ENCODE results near the gene ZNF554.

The ZNF554 gene

DNA sequence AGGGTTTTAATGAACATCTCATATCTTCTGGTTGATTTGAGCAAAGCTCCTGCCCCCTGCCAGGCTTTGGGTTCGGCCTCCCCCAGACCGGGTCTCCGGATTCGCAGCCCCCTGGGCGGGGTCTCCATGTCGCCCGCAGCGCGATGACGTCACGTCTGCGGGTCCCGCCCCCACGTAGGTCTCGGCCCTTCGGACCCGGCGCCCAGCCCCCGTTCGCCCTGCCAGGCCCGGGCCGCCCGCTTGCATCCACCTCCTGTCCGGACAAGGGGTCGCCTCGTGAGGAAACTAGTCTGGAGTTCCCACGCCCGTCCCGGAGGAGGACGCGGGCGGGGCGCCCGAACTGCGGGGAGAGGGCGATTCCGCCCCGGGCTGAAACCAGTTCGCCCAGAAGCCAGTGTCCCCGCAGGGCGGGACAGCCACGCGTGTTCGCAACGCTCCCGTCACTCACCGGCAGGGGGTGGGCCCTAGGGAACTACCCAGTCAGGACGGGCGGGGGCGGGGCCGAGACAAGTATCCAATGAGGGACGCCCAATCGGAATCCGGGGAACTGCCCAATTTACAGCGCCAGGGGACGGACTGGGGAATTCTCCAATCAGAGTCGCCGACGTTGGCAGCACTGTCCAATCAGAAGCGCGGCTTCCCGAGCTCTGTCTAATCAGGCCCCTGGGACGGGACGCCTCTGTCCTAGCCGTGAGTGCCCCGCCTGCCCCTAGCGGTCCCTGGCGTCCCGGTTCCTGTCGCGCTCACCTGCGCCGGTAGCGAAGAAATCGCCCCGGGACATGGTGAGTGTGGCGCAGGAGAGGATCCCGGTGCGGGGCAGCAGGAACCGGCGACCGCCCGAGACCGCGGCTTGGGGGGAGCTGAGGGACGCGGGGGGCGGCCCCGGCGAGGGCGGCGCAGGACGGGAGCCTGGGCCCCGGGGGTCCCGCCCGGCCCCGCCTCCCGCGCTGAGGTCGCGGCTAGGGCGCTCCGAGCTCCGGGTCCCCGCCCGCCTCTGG lies 21.4 kb downstream of the ZNF554 start, which contains the start of gene ZNF555:
ZNF555 (plus strand) TSS at position 682 of the 998 bp plus-strand sequence; CDS start at position 780, 98 bp downstream.
- Histone ChIP-seq H3K9me3 (ENCODE audit: insufficient read depth, low read length) (peaks cover 41% of the 10 kb centered on the region), H3K9ac (ENCODE audit: insufficient read length, low read depth) (peak within 1 kb of the TSS; percentile 89), H3K4me3 (ENCODE audit: insufficient read length, low read depth) (peak within 1 kb of the TSS; percentile 82), H3K27me3 (ENCODE audit: insufficient read depth, insufficient read length) (peaks cover 7% of the 10 kb centered on the region), H3K4me1 (ENCODE audit: insufficient read depth, insufficient read length) (peaks cover 3% of the 10 kb centered on the region), H3K36me3 (ENCODE audit: insufficient read depth, insufficient read length, low read length) (peaks cover 15% of the 10 kb centered on the region)
- TF ChIP-seq YY1 (IDR thresholded peaks at IDR 0.05; ENCODE audit: insufficient read depth, insufficient read length) (no peak), ZNF274 (IDR thresholded peaks at IDR 0.05; ENCODE audit: low read depth, low read length) (no peak), SUZ12 (IDR thresholded peaks at IDR 0.05; ENCODE audit: extremely low read depth, insufficient read depth, insufficient read length) (no peak)
- DNase-seq (ENCODE audit: low read depth, low spot score), result peak; percentile 98

DNA sequence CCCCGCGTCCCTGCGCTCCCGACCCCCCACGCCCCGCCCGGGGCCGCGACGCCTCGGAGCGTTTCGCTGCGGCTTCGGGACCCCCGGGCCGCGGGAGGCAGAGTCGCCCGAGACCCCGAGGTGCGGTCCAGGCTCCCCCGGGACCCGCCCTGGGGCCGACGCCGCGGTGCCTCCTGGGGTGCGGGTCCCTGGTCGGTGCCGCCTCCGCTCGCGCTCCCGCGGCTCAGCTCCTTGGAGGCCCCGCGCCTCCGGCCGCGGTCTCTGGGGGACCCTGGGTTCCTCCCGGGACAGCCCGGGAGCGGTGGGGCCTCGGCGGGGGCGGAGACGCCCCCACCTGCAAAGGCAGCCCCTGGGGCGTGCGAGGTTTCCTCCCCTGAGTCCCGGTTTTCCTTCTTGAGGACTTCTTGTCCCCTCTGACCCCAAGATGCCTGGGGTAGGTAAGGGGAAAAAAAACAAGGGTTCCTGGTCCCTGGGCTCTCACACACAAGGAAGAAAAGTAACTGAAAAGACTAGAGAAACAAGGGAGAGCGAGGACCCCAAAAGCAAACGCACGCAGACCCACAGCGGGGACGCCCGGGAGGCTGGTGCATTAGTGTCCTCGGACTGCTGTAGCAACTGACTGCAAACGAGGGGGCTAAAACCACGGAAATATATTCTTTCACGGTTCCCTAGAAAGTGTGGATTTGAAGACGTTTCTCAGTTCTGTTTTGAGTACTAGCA lies 22.3 kb downstream of the ZNF554 start:
- no peak for DNase-seq (ENCODE audit: low read depth, low spot score)
- peaks cover 18% of the 10 kb centered on the region for H3K36me3 ChIP-seq (ENCODE audit: insufficient read depth, insufficient read length, low read length)
- H3K9me3 ChIP-seq (ENCODE audit: insufficient read depth, low read length), result peaks cover 41% of the 10 kb centered on the region
- TF ChIP-seq YY1 (IDR thresholded peaks at IDR 0.05; ENCODE audit: insufficient read depth, insufficient read length) (no peak), ZNF274 (IDR thresholded peaks at IDR 0.05; ENCODE audit: low read depth, low read length) (no peak), SUZ12 (IDR thresholded peaks at IDR 0.05; ENCODE audit: extremely low read depth, insufficient read depth, insufficient read length) (no peak)
- peak overlapping the region; percentile 82 for H3K4me3 ChIP-seq (ENCODE audit: insufficient read length, low read depth)
- peak overlapping the region; percentile 89 for H3K9ac ChIP-seq (ENCODE audit: insufficient read length, low read depth)
- H3K4me1 ChIP-seq (ENCODE audit: insufficient read depth, insufficient read length), result peaks cover 3% of the 10 kb centered on the region
- peaks cover 7% of the 10 kb centered on the region for H3K27me3 ChIP-seq (ENCODE audit: insufficient read depth, insufficient read length)

DNA sequence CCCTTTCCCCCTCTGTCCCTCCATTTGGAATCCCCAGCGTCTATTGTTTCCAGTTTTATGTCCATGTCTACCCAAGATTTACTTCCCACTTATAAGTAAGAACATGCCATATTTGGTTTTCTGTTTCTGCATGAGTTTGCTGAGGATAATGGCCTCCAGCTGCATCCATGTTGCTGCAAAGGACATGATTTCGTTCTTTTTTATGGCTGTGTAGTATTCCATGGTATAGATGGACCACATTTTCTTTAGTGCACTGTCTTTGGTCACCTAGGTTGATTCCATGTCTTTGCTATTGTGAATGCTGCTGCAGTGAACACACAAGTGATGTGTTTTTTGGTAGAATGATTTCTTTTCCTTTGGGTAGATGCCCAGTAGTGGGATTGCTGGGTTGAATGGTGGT lies 25.4 kb downstream of the ZNF554 start:
- Histone ChIP-seq H3K9ac (ENCODE audit: insufficient read length, low read depth) (no peak overlapping the region), H3K4me1 (ENCODE audit: insufficient read depth, insufficient read length) (peaks cover 3% of the 10 kb centered on the region), H3K36me3 (ENCODE audit: insufficient read depth, insufficient read length, low read length) (peaks cover 19% of the 10 kb centered on the region), H3K9me3 (ENCODE audit: insufficient read depth, low read length) (peaks cover 41% of the 10 kb centered on the region), H3K4me3 (ENCODE audit: insufficient read length, low read depth) (no peak overlapping the region), H3K27me3 (ENCODE audit: insufficient read depth, insufficient read length) (peaks cover 7% of the 10 kb centered on the region)
- no peak for DNase-seq (ENCODE audit: low read depth, low spot score)
- TF ChIP-seq ZNF274 (IDR thresholded peaks at IDR 0.05; ENCODE audit: low read depth, low read length), result no peak

DNA sequence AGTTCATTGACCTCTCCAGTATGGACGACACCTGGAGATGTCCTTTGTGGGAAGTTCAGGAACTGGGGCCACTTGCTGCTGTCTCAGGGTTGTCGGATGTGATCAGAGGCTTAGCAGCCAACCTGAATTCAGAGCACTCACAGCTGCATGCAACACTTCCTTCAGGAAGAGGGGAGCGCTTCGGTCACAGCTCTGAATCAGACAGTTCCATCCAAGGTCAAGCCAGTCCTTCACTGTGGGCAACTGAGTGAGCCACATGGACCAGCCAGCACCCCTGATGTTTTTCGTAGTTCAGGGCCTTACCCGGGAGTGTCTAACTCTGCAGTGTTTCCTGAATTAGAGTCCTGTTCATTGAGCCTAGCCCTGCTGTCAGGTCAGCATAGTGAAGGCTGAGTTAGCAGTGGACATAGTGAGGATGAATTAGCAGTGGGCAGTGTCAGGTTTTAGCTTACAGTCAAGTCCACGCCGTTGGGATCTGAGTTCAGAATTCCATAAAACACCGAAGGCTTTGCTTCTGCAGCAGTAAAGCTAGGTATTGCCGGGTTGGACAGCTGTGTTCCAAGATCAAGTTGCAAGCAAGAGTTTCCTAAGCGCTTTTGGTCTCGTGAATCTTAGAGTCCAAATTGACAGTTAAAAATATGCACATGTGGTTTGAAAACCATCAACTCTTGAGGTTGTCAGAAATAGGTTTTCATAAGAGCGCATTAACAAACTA lies 26.7 kb downstream of the ZNF554 start:
- Histone ChIP-seq H3K4me3 (ENCODE audit: insufficient read length, low read depth) (no peak overlapping the region), H3K27me3 (ENCODE audit: insufficient read depth, insufficient read length) (peaks cover 7% of the 10 kb centered on the region), H3K9me3 (ENCODE audit: insufficient read depth, low read length) (peaks cover 52% of the 10 kb centered on the region), H3K9ac (ENCODE audit: insufficient read length, low read depth) (no peak overlapping the region), H3K36me3 (ENCODE audit: insufficient read depth, insufficient read length, low read length) (peaks cover 32% of the 10 kb centered on the region), H3K4me1 (ENCODE audit: insufficient read depth, insufficient read length) (peaks cover 3% of the 10 kb centered on the region)
- no peak for TF ChIP-seq SUZ12 (IDR thresholded peaks at IDR 0.05; ENCODE audit: extremely low read depth, insufficient read depth, insufficient read length)
- TF ChIP-seq ZNF274 (IDR thresholded peaks at IDR 0.05; ENCODE audit: low read depth, low read length), result no peak
- no peak for TF ChIP-seq YY1 (IDR thresholded peaks at IDR 0.05; ENCODE audit: insufficient read depth, insufficient read length)
- no peak for DNase-seq (ENCODE audit: low read depth, low spot score)

DNA sequence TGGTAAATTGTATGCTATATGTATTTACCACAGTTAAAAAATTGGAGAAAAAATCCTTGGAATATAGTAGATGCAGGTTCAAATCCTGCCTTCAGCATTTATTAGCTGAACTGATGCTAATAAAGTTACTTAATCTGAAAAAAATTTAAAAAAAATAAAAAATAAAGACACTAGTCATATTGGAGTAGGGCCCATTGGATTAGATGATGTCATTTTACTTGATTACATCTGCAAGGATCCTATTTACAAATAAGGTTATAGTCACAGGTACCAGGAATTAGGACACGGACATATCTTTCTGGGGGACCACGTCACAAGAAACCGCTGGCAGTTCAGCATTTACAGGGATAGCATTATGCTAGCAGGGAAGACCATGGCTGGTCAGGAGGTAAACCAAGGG lies 27.8 kb downstream of the ZNF554 start:
- DNase-seq (ENCODE audit: low read depth, low spot score), result no peak
- H3K4me1 ChIP-seq (ENCODE audit: insufficient read depth, insufficient read length), result no peaks in the 10 kb centered on the region
- H3K4me3 ChIP-seq (ENCODE audit: insufficient read length, low read depth), result no peak overlapping the region
- H3K36me3 ChIP-seq (ENCODE audit: insufficient read depth, insufficient read length, low read length), result peaks cover 43% of the 10 kb centered on the region
- no peaks in the 10 kb centered on the region for H3K27me3 ChIP-seq (ENCODE audit: insufficient read depth, insufficient read length)
- H3K9me3 ChIP-seq (ENCODE audit: insufficient read depth, low read length), result peaks cover 64% of the 10 kb centered on the region
- no peak overlapping the region for H3K9ac ChIP-seq (ENCODE audit: insufficient read length, low read depth)
- no peak for TF ChIP-seq YY1 (IDR thresholded peaks at IDR 0.05; ENCODE audit: insufficient read depth, insufficient read length)
- TF ChIP-seq ZNF274 (IDR thresholded peaks at IDR 0.05; ENCODE audit: low read depth, low read length), result no peak

DNA sequence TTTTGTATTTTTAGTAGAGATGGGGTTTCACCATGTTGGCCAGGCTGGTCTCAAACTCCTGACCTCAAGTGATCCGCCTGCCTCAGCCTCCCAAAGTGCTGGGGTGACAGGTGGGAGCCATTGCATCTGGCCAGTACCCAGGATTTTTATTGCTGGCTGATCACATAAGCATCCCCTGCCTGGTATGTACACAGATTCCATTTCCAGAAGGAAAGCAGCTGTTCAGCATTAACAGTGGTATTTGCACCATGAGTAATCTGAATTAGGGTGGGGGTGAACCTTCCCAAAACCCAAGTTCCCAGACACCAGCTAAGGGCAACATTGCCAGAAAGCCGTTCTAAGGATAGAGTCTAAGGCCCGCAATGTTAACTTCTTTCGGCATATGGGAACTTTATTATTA lies 28.9 kb downstream of the ZNF554 start:
- peaks cover 75% of the 10 kb centered on the region for H3K9me3 ChIP-seq (ENCODE audit: insufficient read depth, low read length)
- H3K27me3 ChIP-seq (ENCODE audit: insufficient read depth, insufficient read length), result no peaks in the 10 kb centered on the region

More for the DNA sequence above, 28.9 kb downstream of the ZNF554 start:
- H3K9ac ChIP-seq (ENCODE audit: insufficient read length, low read depth), result no peak overlapping the region
- no peak overlapping the region for H3K4me3 ChIP-seq (ENCODE audit: insufficient read length, low read depth)
- no peaks in the 10 kb centered on the region for H3K4me1 ChIP-seq (ENCODE audit: insufficient read depth, insufficient read length)
- peaks cover 54% of the 10 kb centered on the region for H3K36me3 ChIP-seq (ENCODE audit: insufficient read depth, insufficient read length, low read length)
- no peak for DNase-seq (ENCODE audit: low read depth, low spot score)
- TF ChIP-seq ZNF274 (IDR thresholded peaks at IDR 0.05; ENCODE audit: low read depth, low read length), result no peak
- TF ChIP-seq YY1 (IDR thresholded peaks at IDR 0.05; ENCODE audit: insufficient read depth, insufficient read length), result no peak
- TF ChIP-seq SUZ12 (IDR thresholded peaks at IDR 0.05; ENCODE audit: extremely low read depth, insufficient read depth, insufficient read length), result no peak

Data from NT2/D1 (cell line).